Esophagus muscularis mucosa (tissue), 4 donors: Measurements from ENCODE around the gene VSIG2. TPM values are rescaled to one million over a fixed set of nuclear protein-coding genes. Genes with fewer than 3 reads are reported as not detected.

Source experiments
- DNase-seq: peaks from one replicate; pipeline ENCODE4 v3.0.0-alpha.2; 2017; ENCODE audit errors: extremely low spot score
- H3K27ac ChIP-seq, 4 donors: fragments of 200-600 bp; sonication (generic); replicated peaks in 1 of 4; 1 replicate in 3 of 4; 2 replicates in 1 of 4; pipeline ENCODE4 v1.5.1; 2016 to 2019; ENCODE audit warnings: mild to moderate bottlenecking in 1 of 4
- H3K27me3 ChIP-seq, 4 donors: fragments of 200-600 bp; sonication (generic); one replicate each; pipeline versions ENCODE4 v1.5.1 to v1.6.0; 2016 to 2019
- H3K36me3 ChIP-seq, 4 donors: fragments of 200-600 bp; sonication (generic); one replicate each; pipeline ENCODE4 v1.5.1; 2016 to 2019
- H3K4me1 ChIP-seq, 4 donors: fragments of 200-600 bp; sonication (generic); one replicate each; pipeline ENCODE4 v1.5.1; 2016 to 2019
- H3K4me3 ChIP-seq, 4 donors: fragments of 200-600 bp; sonication (generic); 1 replicate in 2 of 4; 2 replicates in 2 of 4; pipeline ENCODE4 v1.5.1; 2016 to 2019; ENCODE audit warnings: mild to moderate bottlenecking in 4 of 4, moderate library complexity in 1 of 4
- H3K9me3 ChIP-seq, 4 donors: fragments of 200-600 bp; sonication (generic); 1 replicate in 3 of 4; 2 replicates in 1 of 4; pipeline ENCODE4 v1.5.1; 2016 to 2019
- EP300 ChIP-seq: sonication (generic); formaldehyde crosslinking; IDR thresholded peaks from one replicate; pipeline ENCODE4 v1.6.1; 2017; ENCODE audit warnings: antibody characterized with exemption
- POLR2A ChIP-seq: fragments of 450-650 bp; IDR thresholded peaks from one replicate; pipeline ENCODE4 v1.6.1; 2017; ENCODE audit warnings: antibody characterized with exemption, moderate library complexity, mild to moderate bottlenecking, low read depth
- POLR2AphosphoS5 ChIP-seq, 2 donors: sonication (generic); formaldehyde crosslinking; IDR thresholded peaks; one replicate each; pipeline ENCODE4 v1.6.1; 2017; ENCODE audit warnings: antibody characterized with exemption in 2 of 2
- WGBS: methylation state at CpG from one replicate; pipeline ENCODE4 v1.1.5; 2018; 5-methylcytosine and 5-hydroxymethylcytosine counted together
- intact Hi-C: fragments of 100-400 bp; cut with DNase I; formaldehyde crosslinking; loops from one replicate; pipeline ENCODE4 v1.15.1; 2023
- total RNA-seq, 4 donors: library from RNA; depleted of rRNA; stranded (reverse); fragments of >200 nt; gene quantifications; one replicate each; pipeline versions ENCODE4 v1.1.0 to v1.2.1, GENCODE V29; 2016
- TF ChIP-seq, protein P1 (sequence below), 3 experiments: fragments of 200-600 bp in 2 of 3; fragments of 450-650 bp in 1 of 3; sonication (generic) in 2 of 3; IDR thresholded peaks; one replicate each; pipeline ENCODE4 v1.5.1; 2017 to 2019; ENCODE audit warnings: antibody characterized with exemption in 3 of 3, mild to moderate bottlenecking in 2 of 3, moderate library complexity in 1 of 3

The VSIG2 gene
- total RNA-seq, result under 1 TPM in 1 of 4 donors, not detected in 3; 0.29 TPM

GRCh38 chr11:124751741-124752470 lies at the start of gene VSIG2:
TSS of gene VSIG2 (minus strand) at chr11:124752255. CDS start at chr11:124752137, 118 bp downstream.
- H3K27ac ChIP-seq, result no peak within 1 kb of the TSS
- DNase-seq, result no peak
- WGBS, result 42% methylated on average over 34 of the region's 42 CpGs
- H3K27me3 ChIP-seq, result peaks cover 0 to 94% (median 21%) of the 10 kb centered on the region in 4 donors
- TF ChIP-seq POLR2A (no peak), EP300 (no peak), POLR2AphosphoS5 (IDR thresholded peaks at IDR 0.05) (no peak)
- TF ChIP-seq, protein P1, sequence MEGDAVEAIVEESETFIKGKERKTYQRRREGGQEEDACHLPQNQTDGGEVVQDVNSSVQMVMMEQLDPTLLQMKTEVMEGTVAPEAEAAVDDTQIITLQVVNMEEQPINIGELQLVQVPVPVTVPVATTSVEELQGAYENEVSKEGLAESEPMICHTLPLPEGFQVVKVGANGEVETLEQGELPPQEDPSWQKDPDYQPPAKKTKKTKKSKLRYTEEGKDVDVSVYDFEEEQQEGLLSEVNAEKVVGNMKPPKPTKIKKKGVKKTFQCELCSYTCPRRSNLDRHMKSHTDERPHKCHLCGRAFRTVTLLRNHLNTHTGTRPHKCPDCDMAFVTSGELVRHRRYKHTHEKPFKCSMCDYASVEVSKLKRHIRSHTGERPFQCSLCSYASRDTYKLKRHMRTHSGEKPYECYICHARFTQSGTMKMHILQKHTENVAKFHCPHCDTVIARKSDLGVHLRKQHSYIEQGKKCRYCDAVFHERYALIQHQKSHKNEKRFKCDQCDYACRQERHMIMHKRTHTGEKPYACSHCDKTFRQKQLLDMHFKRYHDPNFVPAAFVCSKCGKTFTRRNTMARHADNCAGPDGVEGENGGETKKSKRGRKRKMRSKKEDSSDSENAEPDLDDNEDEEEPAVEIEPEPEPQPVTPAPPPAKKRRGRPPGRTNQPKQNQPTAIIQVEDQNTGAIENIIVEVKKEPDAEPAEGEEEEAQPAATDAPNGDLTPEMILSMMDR (IDR thresholded peaks at IDR 0.05), result no peak
- H3K4me3 ChIP-seq, result no peak within 1 kb of the TSS
- peaks cover 0 to 55% (median 2%) of the 10 kb centered on the region in 4 donors for H3K36me3 ChIP-seq
- intact Hi-C loops, result no loop called here
- H3K4me1 ChIP-seq, result peaks cover 30 to 57% (median 40%) of the 10 kb centered on the region in 4 donors
- H3K9me3 ChIP-seq, result no peaks in the 10 kb centered on the region

- intact Hi-C loops, result loop anchor here (5.0 kb wide), 1 partner anchor 36 kb away; no protein-coding TSS in a partner anchor
- Histone ChIP-seq H3K4me1 (peaks cover 27 to 47% (median 35%) of the 10 kb centered on the region in 4 donors), H3K27me3 (no peaks in the 10 kb centered on the region), H3K36me3 (peaks cover 0 to 9% (median 4%) of the 10 kb centered on the region in 4 donors), H3K4me3 (peak overlapping the region; percentile 93 to 97 (median 94)), H3K9me3 (no peaks in the 10 kb centered on the region), H3K27ac (peak overlapping the region; percentile 97 to 98 (median 98))
- no peak for DNase-seq
- WGBS, result 8% methylated on average over 8 of the region's 8 CpGs
- TF ChIP-seq POLR2AphosphoS5 (IDR thresholded peaks at IDR 0.05), result no peak
- TF ChIP-seq POLR2A, result no peak
- TF ChIP-seq, protein P1 (IDR thresholded peaks at IDR 0.05), result no peak
- no peak for TF ChIP-seq EP300
Measured at GRCh38 chr11:124801014-124801413, 49.0 kb upstream of the VSIG2 start.

GRCh38 chr11:124800226-124800929 lies 48.3 kb upstream of the VSIG2 start, which contains the start of gene MSANTD2:
TSS of gene MSANTD2 (minus strand) at chr11:124800406. CDS start at chr11:124800380, 26 bp downstream.
- TF ChIP-seq POLR2A (peak; percentile 81), POLR2AphosphoS5 (IDR thresholded peaks at IDR 0.05) (peak; percentile 81 to 93)
- TF ChIP-seq, protein P1 (IDR thresholded peaks at IDR 0.05), result no peak
- DNase-seq, result peak; percentile 94
- Histone ChIP-seq H3K36me3 (peaks cover 0 to 2% (median under 1%) of the 10 kb centered on the region in 4 donors), H3K4me3 (peak within 1 kb of the TSS; percentile 93 to 97 (median 94)), H3K27ac (peak within 1 kb of the TSS; percentile 97 to 98 (median 98)), H3K9me3 (no peaks in the 10 kb centered on the region), H3K27me3 (no peaks in the 10 kb centered on the region), H3K4me1 (peaks cover 27 to 47% (median 35%) of the 10 kb centered on the region in 4 donors)
- WGBS, result 1% methylated on average over 23 of the region's 62 CpGs
- intact Hi-C loops, result loop anchor here (5.0 kb wide), 1 partner anchor 37 kb away; no protein-coding TSS in a partner anchor

DNA sequence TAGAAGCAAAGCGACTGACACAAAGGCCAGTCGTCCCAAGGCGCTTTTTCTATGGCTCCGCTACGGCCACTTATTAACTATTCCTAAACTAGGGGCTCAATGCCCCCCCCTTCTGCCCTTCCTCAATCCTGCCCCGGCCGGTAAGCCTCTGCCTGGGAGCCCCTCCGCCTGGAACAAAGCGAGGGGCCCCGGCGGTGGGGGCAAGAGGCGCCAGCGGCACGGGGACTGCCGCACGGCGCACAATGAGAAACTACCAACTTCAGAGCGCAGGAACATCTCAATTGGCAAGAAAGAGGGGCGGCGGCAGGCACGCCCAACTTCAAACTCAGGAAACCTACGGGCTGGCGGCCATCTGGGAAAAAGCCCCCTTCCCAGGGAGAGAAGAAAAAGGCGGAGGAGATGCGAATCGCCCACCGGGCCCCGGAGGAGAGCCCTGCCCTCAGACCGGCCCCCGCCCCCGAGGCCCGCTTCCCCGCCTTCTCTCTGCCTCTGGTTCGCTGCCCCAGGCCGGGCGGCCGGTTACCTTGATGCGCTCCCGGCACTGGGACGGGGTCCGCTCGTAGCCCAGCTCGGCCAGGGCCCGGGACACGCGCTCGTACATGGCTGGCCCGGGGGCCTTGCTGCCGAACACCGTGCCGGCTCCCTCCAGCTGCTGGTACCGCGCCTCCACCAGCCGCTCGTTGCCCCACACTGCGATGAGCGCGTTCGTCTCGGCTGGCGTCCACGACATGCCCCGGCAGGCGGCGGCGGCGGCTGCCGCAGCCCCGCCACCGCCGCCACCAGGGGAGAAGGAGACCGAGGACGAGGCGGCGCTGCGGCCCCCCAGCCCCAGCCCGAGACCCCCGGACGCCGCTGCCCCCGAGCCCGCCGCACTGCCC lies 47.5 kb upstream of the VSIG2 start:
- peaks cover 27 to 47% (median 35%) of the 10 kb centered on the region in 4 donors for H3K4me1 ChIP-seq
- peak overlapping the region; percentile 93 to 97 (median 94) for H3K4me3 ChIP-seq
- H3K36me3 ChIP-seq, result no peaks in the 10 kb centered on the region
- TF ChIP-seq, protein P1 (IDR thresholded peaks at IDR 0.05), result no peak
- no peak for TF ChIP-seq POLR2A
- no peak for TF ChIP-seq POLR2AphosphoS5 (IDR thresholded peaks at IDR 0.05)
- TF ChIP-seq EP300, result no peak
- 2% methylated on average over 25 of the region's 83 CpGs for WGBS
- no peaks in the 10 kb centered on the region for H3K27me3 ChIP-seq
- no peak for DNase-seq
- intact Hi-C loops, result loop anchor here (5.0 kb wide), 2 partner anchors 37 to 38 kb away; partner anchors contain the start of gene ESAM
- peak overlapping the region; percentile 97 to 98 (median 98) for H3K27ac ChIP-seq
- no peaks in the 10 kb centered on the region for H3K9me3 ChIP-seq
